PC-9 (cell line): Measurements from ENCODE around the gene STYK1. TPM values are rescaled to one million over a fixed set of nuclear protein-coding genes. Genes with fewer than 3 reads are reported as not detected.

Source experiments
- BruUV-seq: library from RNA; stranded (reverse); fragments of 400-500 nt; replicated peaks from 2 replicates; lab custom pipeline; 2021; lab: Mats Ljungman, UMichigan
- CTCF ChIA-PET: fragments of 300-600 bp; sonication (Branson Sonifier 250); formaldehyde crosslinking; loops from one replicate; lab custom pipeline; 2022; ENCODE audit warnings: antibody characterized with exemption; lab: Charles Lee
- POLR2A ChIA-PET: fragments of 300-600 bp; sonication (Branson Sonifier 250); formaldehyde crosslinking; loops from one replicate; lab custom pipeline; 2022; ENCODE audit warnings: antibody characterized with exemption; ENCODE audit not compliant: unreplicated experiment; lab: Charles Lee
- DNase-seq, 2 experiments: peaks; one replicate each; pipeline versions ENCODE4 v3.0.0 to v3.0.0-alpha.2; 2015 to 2022; ENCODE audit warnings: mixed read lengths in 1 of 2
- H2AFZ ChIP-seq: fragments of 200-600 bp; sonication (generic); 2 replicates; pipeline ENCODE4 v1.8.1; 2017; ENCODE audit warnings: antibody characterized with exemption
- H3F3A ChIP-seq: fragments of 200-600 bp; sonication (generic); 2 replicates; pipeline ENCODE4 v1.8.1; 2017; ENCODE audit warnings: antibody characterized with exemption, mild to moderate bottlenecking, low read depth; ENCODE audit not compliant: insufficient read depth
- H3K27ac ChIP-seq: fragments of 200-600 bp; sonication (generic); 2 replicates; pipeline ENCODE4 v1.6.1; 2016; ENCODE audit warnings: mixed run types
- H3K27me3 ChIP-seq: fragments of 200-600 bp; sonication (generic); 2 replicates; pipeline ENCODE4 v1.6.1; 2016; ENCODE audit warnings: low read depth, mixed run types; ENCODE audit not compliant: insufficient read depth
- H3K36me3 ChIP-seq: fragments of 200-600 bp; sonication (generic); 2 replicates; pipeline ENCODE4 v1.6.1; 2016; ENCODE audit warnings: low read depth, mixed run types
- H3K4me1 ChIP-seq: fragments of 200-600 bp; sonication (generic); replicated peaks from 2 replicates; pipeline ENCODE4 v1.6.1; 2016; ENCODE audit warnings: mixed run types; ENCODE audit not compliant: insufficient read depth
- H3K4me2 ChIP-seq: fragments of 200-600 bp; sonication (generic); 2 replicates; pipeline ENCODE4 v1.6.1; 2017; ENCODE audit warnings: mixed run types
- H3K4me3 ChIP-seq: fragments of 200-600 bp; sonication (generic); 2 replicates; pipeline ENCODE4 v1.6.1; 2016; ENCODE audit warnings: mixed run types
- H3K79me2 ChIP-seq: fragments of 200-600 bp; sonication (generic); 2 replicates; pipeline ENCODE4 v1.6.1; 2017; ENCODE audit warnings: low read depth, mixed run types
- H3K9me2 ChIP-seq: fragments of 200-600 bp; sonication (generic); 2 replicates; pipeline ENCODE4 v1.8.1; 2017; ENCODE audit warnings: mild to moderate bottlenecking; ENCODE audit not compliant: insufficient read depth
- H3K9me3 ChIP-seq: fragments of 200-600 bp; sonication (generic); 2 replicates; pipeline ENCODE4 v1.8.1; 2016; ENCODE audit warnings: low read depth; ENCODE audit not compliant: insufficient read depth
- H4K20me1 ChIP-seq: fragments of 200-600 bp; sonication (generic); 2 replicates; pipeline ENCODE4 v1.8.1; 2017; ENCODE audit not compliant: insufficient read depth
- CTCF ChIP-seq: fragments of 200-600 bp; sonication (generic); conservative IDR thresholded peaks from 2 replicates; pipeline ENCODE4 v1.6.1; 2017; ENCODE audit warnings: mixed run types, antibody characterized with exemption, mild to moderate bottlenecking, moderate library complexity
- EZH2 ChIP-seq: fragments of 200-600 bp; sonication (generic); IDR thresholded peaks from 2 replicates; pipeline ENCODE4 v1.8.0; 2017; ENCODE audit warnings: antibody characterized with exemption, low read depth
- intact Hi-C: fragments of 100-400 bp; cut with micrococcal nuclease; formaldehyde crosslinking; loops from one replicate; pipeline ENCODE4 v1.10.0; 2022; ENCODE audit not compliant: unreplicated experiment
- total RNA-seq: library from RNA; stranded (reverse); gene quantifications from 2 replicates; pipeline ENCODE4 v1.2.3, GENCODE V29; 2021

Gene STYK1
- total RNA-seq, 1 experiment from 2014 or later, result 16.9 TPM

GRCh38 chr12:10600988-10601387, 72.9 kb downstream of the STYK1 start:
- BruUV-seq, result no TSS peak
- Histone ChIP-seq H4K20me1 (no peaks in the 10 kb centered on the region), H3K4me2 (no peak overlapping the region), H3K36me3 (no peaks in the 10 kb centered on the region; the same call in 1 of the 2 replicates), H3K27ac (no peak overlapping the region), H3K4me1 (no peaks in the 10 kb centered on the region), H3K4me3 (no peak overlapping the region), H3K9me3 (no peaks in the 10 kb centered on the region), H3K27me3 (no peaks in the 10 kb centered on the region), H3K9me2 (no peaks in the 10 kb centered on the region), H3F3A (peaks cover 6% of the 10 kb centered on the region; the same call in 1 of the 2 replicates), H3K79me2 (no peaks in the 10 kb centered on the region), H2AFZ (no peak overlapping the region)
- no peak for DNase-seq
- ChIA-PET POLR2A (no interaction called here), CTCF (no interaction called here)
- no peak for TF ChIP-seq CTCF
- no peak for TF ChIP-seq EZH2
- intact Hi-C loops, result no loop called here

GRCh38 chr12:10595881-10596280, 78.0 kb downstream of the STYK1 start:
- TF ChIP-seq CTCF, result no peak
- TF ChIP-seq EZH2, result no peak
- no peak overlapping the region for H2AFZ ChIP-seq
- intact Hi-C loops, result no loop called here
- no peaks in the 10 kb centered on the region for H3F3A ChIP-seq
- ChIA-PET POLR2A (no interaction called here), CTCF (no interaction called here)
- no peaks in the 10 kb centered on the region for H3K9me2 ChIP-seq
- H3K36me3 ChIP-seq, result no peaks in the 10 kb centered on the region
- H3K9me3 ChIP-seq, result no peaks in the 10 kb centered on the region
- no peaks in the 10 kb centered on the region for H3K27me3 ChIP-seq
- no peak overlapping the region for H3K27ac ChIP-seq
- H3K4me1 ChIP-seq, result no peaks in the 10 kb centered on the region
- no peaks in the 10 kb centered on the region for H3K79me2 ChIP-seq
- H4K20me1 ChIP-seq, result no peaks in the 10 kb centered on the region
- DNase-seq, result no peak
- BruUV-seq, result no TSS peak
- no peak overlapping the region for H3K4me2 ChIP-seq
- H3K4me3 ChIP-seq, result no peak overlapping the region

DNA sequence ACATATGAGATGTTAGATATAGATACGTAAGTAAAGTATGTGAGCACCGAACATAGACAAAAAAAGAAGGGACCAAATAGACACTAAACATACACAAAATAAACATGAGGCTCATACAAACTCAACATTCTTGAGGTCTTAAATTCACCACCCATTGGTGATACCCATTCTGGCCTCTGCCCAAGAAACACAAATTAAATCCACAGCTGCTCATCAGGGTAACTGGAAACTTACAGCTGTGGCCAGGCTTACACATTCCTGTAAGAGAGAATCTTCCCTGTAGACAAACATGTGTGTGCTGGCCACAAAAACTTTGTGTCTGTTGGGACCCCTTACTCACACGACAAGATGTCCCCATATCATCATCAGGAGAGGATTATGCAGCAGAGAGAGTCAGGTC, 82.9 kb downstream of the STYK1 start:
- BruUV-seq, result no TSS peak
- Histone ChIP-seq H3K27me3 (no peaks in the 10 kb centered on the region), H3F3A (no peaks in the 10 kb centered on the region), H3K9me2 (no peaks in the 10 kb centered on the region), H3K4me3 (no peak overlapping the region), H2AFZ (no peak overlapping the region), H4K20me1 (no peaks in the 10 kb centered on the region), H3K27ac (no peak overlapping the region), H3K79me2 (no peaks in the 10 kb centered on the region), H3K4me2 (no peak overlapping the region), H3K4me1 (no peaks in the 10 kb centered on the region), H3K36me3 (no peaks in the 10 kb centered on the region), H3K9me3 (no peaks in the 10 kb centered on the region)
- no peak for DNase-seq
- intact Hi-C loops, result no loop called here
- POLR2A ChIA-PET, result no interaction called here
- no peak for TF ChIP-seq CTCF
- TF ChIP-seq EZH2, result no peak
- CTCF ChIA-PET, result no interaction called here
